Naive thymus-derived CD8-positive, alpha-beta T cell (primary cell): ENCODE data around the gene SARS1. TPM values are rescaled to one million over a fixed set of nuclear protein-coding genes. Genes with fewer than 3 reads are reported as not detected.

Source experiments
- ATAC-seq, 2 donors: fragments of 150-1000 bp; cut with Tn5 transposase in 1 of 2; sonication (Bioruptor Pico), chemical (Tn5 transposase) in 1 of 2; 1 replicate in 1 of 2; 2 replicates in 1 of 2; pipeline ENCODE4 v1.10.0; 2021; ENCODE audit warnings: mild to moderate bottlenecking in 2 of 2, moderate library complexity in 2 of 2
- POLR2A ChIA-PET: fragments of 350-600 bp; sonication (Branson Sonifier 250); formaldehyde crosslinking; loops from one replicate; lab custom pipeline; 2021; ENCODE audit warnings: antibody characterized with exemption; lab: Charles Lee
- DNase-seq, 10 donors: peaks; one replicate each; pipeline versions ENCODE4 v3.0.0 to v3.0.0-alpha.2; 2020 to 2022
- H3K27ac Mint-ChIP-seq, 10 donors: one replicate each; pipeline ENCODE4 v1.8.0; 2020 to 2022; ENCODE audit warnings: mild to moderate bottlenecking in 10 of 10, mixed read lengths in 10 of 10, moderate library complexity in 4 of 10, inconsistent platforms in 1 of 10
- H3K27me3 Mint-ChIP-seq, 5 donors: one replicate each; pipeline ENCODE4 v1.8.0; 2021 to 2022; ENCODE audit warnings: mixed read lengths in 5 of 5
- H3K36me3 Mint-ChIP-seq, 3 donors: one replicate each; pipeline ENCODE4 v1.8.0; 2020 to 2022; ENCODE audit warnings: mixed read lengths in 3 of 3, mild to moderate bottlenecking in 2 of 3, inconsistent platforms in 1 of 3
- H3K4me1 Mint-ChIP-seq, 4 donors: one replicate each; pipeline ENCODE4 v1.8.0; 2021 to 2022; ENCODE audit warnings: mixed read lengths in 4 of 4
- H3K4me3 Mint-ChIP-seq, 10 donors: one replicate each; pipeline ENCODE4 v1.8.0; 2020 to 2022; ENCODE audit warnings: mild to moderate bottlenecking in 10 of 10, mixed read lengths in 10 of 10, moderate library complexity in 6 of 10, inconsistent platforms in 1 of 10
- H3K9me3 Mint-ChIP-seq, 9 donors: one replicate each; pipeline ENCODE4 v1.8.0; 2020 to 2022; ENCODE audit warnings: mixed read lengths in 9 of 9, mild to moderate bottlenecking in 3 of 9, inconsistent platforms in 1 of 9, moderate library complexity in 1 of 9
- polyA plus RNA-seq, 3 donors: library from polyadenylated mRNA; unstranded; fragments of 300-500 nt; fragmentation: Illumina TruSeq; gene quantifications; one replicate each; pipeline ENCODE4 v1.2.3, GENCODE V29; 2021
- total RNA-seq, 8 experiments: library from RNA in 2 of 8; stranded (reverse) in 2 of 8; gene quantifications; one replicate each; pipeline ENCODE4 v1.2.3 and lab custom pipeline; 2021 to 2026

The SARS1 gene
- total and polyA plus RNA-seq, 5 experiments from 2014 or later = 117 to 211 (median 154) TPM

- Mint-ChIP-seq H3K27me3 (no peaks in the 10 kb centered on the region), H3K36me3 (peaks cover 0 to 12% (median 0%) of the 10 kb centered on the region in 3 donors), H3K9me3 (no peaks in the 10 kb centered on the region), H3K27ac (peak overlapping the region in 1 of 10 donors; percentile 52), H3K4me1 (peaks cover 0 to 10% (median 2%) of the 10 kb centered on the region in 4 donors), H3K4me3 (no peak overlapping the region)
- DNase-seq (peak in 1 of 10 donors; percentile 55), ATAC-seq (no peak)
- POLR2A ChIA-PET = no interaction called here
These were observed 56.4 kb downstream of the SARS1 start for GRCh38 chr1:109269981-109270622.

- Mint-ChIP-seq H3K36me3 (peaks cover 0 to 12% (median 0%) of the 10 kb centered on the region in 3 donors), H3K4me1 (peaks cover 0 to 10% (median 2%) of the 10 kb centered on the region in 4 donors), H3K9me3 (no peaks in the 10 kb centered on the region), H3K27me3 (no peaks in the 10 kb centered on the region), H3K4me3 (no peak overlapping the region), H3K27ac (no peak overlapping the region)
- no peak for ATAC-seq
- DNase-seq = peak in 1 of 10 donors; percentile 36
- POLR2A ChIA-PET = interaction anchor here (1.1 kb wide), 1 partner anchor 25 kb away, joined by 4 read pairs; no protein-coding TSS in a partner anchor
These were observed 57.1 kb downstream of the SARS1 start for GRCh38 chr1:109270623-109271317.

- Mint-ChIP-seq H3K4me3 (no peak overlapping the region), H3K27me3 (no peaks in the 10 kb centered on the region), H3K9me3 (no peaks in the 10 kb centered on the region), H3K36me3 (peaks cover 0 to 12% (median 0%) of the 10 kb centered on the region in 3 donors), H3K27ac (no peak overlapping the region), H3K4me1 (peaks cover 0 to 10% (median 2%) of the 10 kb centered on the region in 4 donors)
- DNase-seq = peak in 1 of 10 donors; percentile 41
- POLR2A ChIA-PET = interaction anchor here (1.1 kb wide), 1 partner anchor 25 kb away, joined by 4 read pairs; no protein-coding TSS in a partner anchor
- no peak for ATAC-seq
These were observed 57.7 kb downstream of the SARS1 start for GRCh38 chr1:109271458-109271857.

GRCh38 chr1:109272021-109272799, 58.5 kb downstream of the SARS1 start:
- no peaks in the 10 kb centered on the region for H3K9me3 Mint-ChIP-seq
- ATAC-seq (no peak), DNase-seq (peak in 1 of 10 donors; percentile 36)
- H3K36me3 Mint-ChIP-seq = peaks cover 0 to 12% (median 0%) of the 10 kb centered on the region in 3 donors
- H3K27me3 Mint-ChIP-seq = no peaks in the 10 kb centered on the region
- POLR2A ChIA-PET = no interaction called here
- H3K4me1 Mint-ChIP-seq = peaks cover 2 to 12% (median 4%) of the 10 kb centered on the region in 4 donors
- no peak overlapping the region for H3K4me3 Mint-ChIP-seq
- H3K27ac Mint-ChIP-seq = peak overlapping the region in 1 of 10 donors; percentile 76

GRCh38 chr1:109272831-109273547, 59.3 kb downstream of the SARS1 start:
- ATAC-seq (no peak), DNase-seq (peak in 1 of 10 donors; percentile 53)
- POLR2A ChIA-PET = no interaction called here

GRCh38 chr1:109273570-109274288, 60.0 kb downstream of the SARS1 start:
- no peak for ATAC-seq
- H3K36me3 Mint-ChIP-seq = peaks cover 0 to 9% (median 0%) of the 10 kb centered on the region in 3 donors
- H3K4me1 Mint-ChIP-seq = peaks cover 3 to 14% (median 5%) of the 10 kb centered on the region in 4 donors
- peak overlapping the region in 4 of 10 donors; percentile 1 to 47 (median 16) for H3K4me3 Mint-ChIP-seq
- H3K27ac Mint-ChIP-seq = peak overlapping the region in 3 of 10 donors; percentile 50 to 85 (median 83)
- H3K9me3 Mint-ChIP-seq = no peaks in the 10 kb centered on the region
- no peaks in the 10 kb centered on the region for H3K27me3 Mint-ChIP-seq
- DNase-seq = peak in 1 of 10 donors; percentile 26
- POLR2A ChIA-PET = no interaction called here

More at GRCh38 chr1:109272831-109273547, 59.3 kb downstream of the SARS1 start:
- H3K4me1 Mint-ChIP-seq = peaks cover 4 to 14% (median 5%) of the 10 kb centered on the region in 4 donors
- H3K9me3 Mint-ChIP-seq = no peaks in the 10 kb centered on the region
- H3K36me3 Mint-ChIP-seq = peaks cover 0 to 12% (median 0%) of the 10 kb centered on the region in 3 donors
- H3K4me3 Mint-ChIP-seq = no peak overlapping the region
- H3K27ac Mint-ChIP-seq = no peak overlapping the region
- H3K27me3 Mint-ChIP-seq = no peaks in the 10 kb centered on the region

GRCh38 chr1:109274533-109275476, 61.1 kb downstream of the SARS1 start:
- POLR2A ChIA-PET = no interaction called here
- Mint-ChIP-seq H3K27ac (peak overlapping the region in 1 of 10 donors; percentile 87), H3K4me1 (peaks cover 3 to 14% (median 5%) of the 10 kb centered on the region in 4 donors), H3K4me3 (no peak overlapping the region), H3K27me3 (no peaks in the 10 kb centered on the region), H3K9me3 (no peaks in the 10 kb centered on the region), H3K36me3 (peaks cover 0 to 9% (median 0%) of the 10 kb centered on the region in 3 donors)
- DNase-seq (peak in 1 of 10 donors; percentile 53), ATAC-seq (no peak)

GRCh38 chr1:109275706-109276345, 62.1 kb downstream of the SARS1 start:
- DNase-seq (peak in 1 of 10 donors; percentile 18), ATAC-seq (no peak)
- POLR2A ChIA-PET = no interaction called here
- Mint-ChIP-seq H3K4me1 (peaks cover 2 to 14% (median 5%) of the 10 kb centered on the region in 4 donors), H3K27ac (no peak overlapping the region), H3K9me3 (no peaks in the 10 kb centered on the region), H3K27me3 (no peaks in the 10 kb centered on the region), H3K4me3 (no peak overlapping the region), H3K36me3 (peaks cover 0 to 4% (median 0%) of the 10 kb centered on the region in 3 donors)

GRCh38 chr1:109277434-109278204, 63.9 kb downstream of the SARS1 start:
- Mint-ChIP-seq H3K4me1 (peaks cover 2 to 22% (median 7%) of the 10 kb centered on the region in 4 donors), H3K4me3 (no peak overlapping the region), H3K27ac (peak overlapping the region in 1 of 10 donors; percentile 22), H3K27me3 (no peaks in the 10 kb centered on the region), H3K36me3 (no peaks in the 10 kb centered on the region), H3K9me3 (no peaks in the 10 kb centered on the region)
- peak; percentile 17 to 78 (median 42) for DNase-seq
- POLR2A ChIA-PET = interaction anchor here (0.6 to 1.2 kb wide), 2 partner anchors 121 to 256 kb away, joined by 4 to 7 read pairs; partner anchors contain the start of gene SORT1
- peak; percentile 53 to 70 for ATAC-seq
